MCF 10A (cell line): Measurements from ENCODE around the gene ATG2B. TPM values are rescaled to one million over a fixed set of nuclear protein-coding genes. Genes with fewer than 3 reads are reported as not detected.

ENCODE experiments used
- BruUV-seq: library from RNA; stranded (reverse); fragments of 400-500 nt; replicated peaks from 2 replicates; lab custom pipeline; 2021; lab: Mats Ljungman, UMichigan
- CTCF ChIA-PET: fragments of 300-600 bp; sonication (Branson Sonifier 250); formaldehyde crosslinking; extraction: SDS; loops from one replicate; lab custom pipeline; 2021; ENCODE audit warnings: antibody characterized with exemption, inconsistent platforms; lab: Yijun Ruan, JAX
- POLR2A ChIA-PET: fragments of 300-600, 350-650 bp; sonication (Branson Sonifier 250); formaldehyde crosslinking; extraction: SDS; loops from one replicate; lab custom pipeline; 2020; ENCODE audit warnings: antibody characterized with exemption, inconsistent platforms; lab: Yijun Ruan, JAX
- DNase-seq: peaks from one replicate; pipeline ENCODE4 v3.0.0-alpha.2; 2018; ENCODE audit not compliant: unreplicated experiment
- H3K27ac Mint-ChIP-seq: one replicate; pipeline ENCODE4 v1.8.0; 2022; ENCODE audit warnings: mild to moderate bottlenecking, low read depth, mixed read lengths; ENCODE audit not compliant: unreplicated experiment
- H3K27me3 Mint-ChIP-seq: one replicate; pipeline ENCODE4 v1.8.0; 2022; ENCODE audit warnings: mixed read lengths; ENCODE audit not compliant: insufficient read depth, unreplicated experiment
- H3K36me3 Mint-ChIP-seq: one replicate; pipeline ENCODE4 v1.8.0; 2022; ENCODE audit warnings: mild to moderate bottlenecking, moderate library complexity, mixed read lengths; ENCODE audit not compliant: insufficient read depth, unreplicated experiment
- H3K4me1 Mint-ChIP-seq: one replicate; pipeline ENCODE4 v1.8.0; 2022; ENCODE audit warnings: mixed read lengths; ENCODE audit not compliant: insufficient read depth, unreplicated experiment
- H3K4me3 Mint-ChIP-seq: one replicate; pipeline ENCODE4 v1.8.0; 2022; ENCODE audit warnings: mild to moderate bottlenecking, moderate library complexity, mixed read lengths; ENCODE audit not compliant: unreplicated experiment
- H3K9me3 Mint-ChIP-seq: one replicate; pipeline ENCODE4 v1.8.0; 2022; ENCODE audit warnings: mixed read lengths; ENCODE audit not compliant: unreplicated experiment
- CTCF ChIP-seq: fragments of 200-600 bp; IDR thresholded peaks from one replicate; pipeline ENCODE4 v1.8.0; 2022; ENCODE audit warnings: antibody characterized with exemption, mild to moderate bottlenecking; ENCODE audit not compliant: unreplicated experiment
- intact Hi-C: fragments of 100-400 bp; cut with micrococcal nuclease; formaldehyde crosslinking; loops from 2 replicates; pipeline ENCODE4 v1.14.1; 2022
- total RNA-seq: library from RNA; stranded (reverse); gene quantifications from 2 replicates; pipeline ENCODE4 v1.2.3, GENCODE V29; 2022

The ATG2B gene
- total RNA-seq, 1 experiment from 2014 or later = 20.5 TPM

GRCh38 chr14:96320605-96321004, 42.5 kb downstream of the ATG2B start:
- Mint-ChIP-seq H3K27ac (no peak overlapping the region), H3K36me3 (peaks cover 63% of the 10 kb centered on the region), H3K9me3 (no peaks in the 10 kb centered on the region), H3K4me3 (no peak overlapping the region), H3K27me3 (no peaks in the 10 kb centered on the region), H3K4me1 (no peaks in the 10 kb centered on the region)
- DNase-seq = no peak
- TF ChIP-seq CTCF = no peak
- POLR2A ChIA-PET = no interaction called here
- CTCF ChIA-PET = no interaction called here
- intact Hi-C loops = no loop called here
- BruUV-seq = no TSS peak

- Mint-ChIP-seq H3K27me3 (no peaks in the 10 kb centered on the region), H3K27ac (no peak overlapping the region)
These were observed 44.3 kb downstream of the ATG2B start for GRCh38 chr14:96318836-96319235.

GRCh38 chr14:96316087-96316486, 47.1 kb downstream of the ATG2B start:
- ChIA-PET CTCF (interaction anchor here (0.8 to 1.3 kb wide), 3 partner anchors 19 to 107 kb away, joined by 4 read pairs; no protein-coding TSS in a partner anchor), POLR2A (no interaction called here)
- TF ChIP-seq CTCF = no peak
- Mint-ChIP-seq H3K4me1 (no peaks in the 10 kb centered on the region), H3K9me3 (no peaks in the 10 kb centered on the region), H3K27ac (no peak overlapping the region), H3K4me3 (no peak overlapping the region), H3K27me3 (no peaks in the 10 kb centered on the region), H3K36me3 (peaks cover 66% of the 10 kb centered on the region)
- no peak for DNase-seq
- intact Hi-C loops = no loop called here
- no TSS peak for BruUV-seq

More at GRCh38 chr14:96318836-96319235, 44.3 kb downstream of the ATG2B start:
- BruUV-seq = no TSS peak
- H3K4me3 Mint-ChIP-seq = no peak overlapping the region
- ChIA-PET POLR2A (no interaction called here), CTCF (no interaction called here)
- H3K9me3 Mint-ChIP-seq = no peaks in the 10 kb centered on the region
- DNase-seq = no peak
- intact Hi-C loops = no loop called here
- no peaks in the 10 kb centered on the region for H3K4me1 Mint-ChIP-seq
- no peak for TF ChIP-seq CTCF
- peaks cover 63% of the 10 kb centered on the region for H3K36me3 Mint-ChIP-seq

GRCh38 chr14:96310906-96311305, 52.2 kb downstream of the ATG2B start:
- Mint-ChIP-seq H3K9me3 (no peaks in the 10 kb centered on the region), H3K4me3 (no peak overlapping the region), H3K4me1 (no peaks in the 10 kb centered on the region), H3K27me3 (no peaks in the 10 kb centered on the region), H3K36me3 (peaks cover 77% of the 10 kb centered on the region), H3K27ac (no peak overlapping the region)
- intact Hi-C loops = no loop called here
- BruUV-seq = no TSS peak
- TF ChIP-seq CTCF = no peak
- CTCF ChIA-PET = interaction anchor here (0.6 to 1.2 kb wide), 3 partner anchors 30 to 542 kb away, joined by 3 read pairs; no protein-coding TSS in a partner anchor
- DNase-seq = no peak
- POLR2A ChIA-PET = no interaction called here
